WTC11 (cell line): ENCODE measurements around the gene HAGHL. TPM values are rescaled to one million over a fixed set of nuclear protein-coding genes. Genes with fewer than 3 reads are reported as not detected.
A peak's percentile ranks its signal among the peaks of the same experiment; 100 is the strongest.

ENCODE experiments used
- ATAC-seq: fragments of 200-7000 bp; cut with Tn5 transposase; 2 replicates; pipeline ENCODE4 v1.10.0; 2021; ENCODE audit warnings: mild to moderate bottlenecking, moderate library complexity
- CTCF ChIA-PET: fragments of 300-600 bp; sonication (Branson Sonifier 250); formaldehyde crosslinking; loops from one replicate; lab custom pipeline; 2021; ENCODE audit warnings: antibody characterized with exemption; lab: Charles Lee
- POLR2A ChIA-PET: fragments of 350-600 bp; sonication (Branson Sonifier 250); formaldehyde crosslinking; loops from one replicate; lab custom pipeline; 2021; ENCODE audit warnings: antibody characterized with exemption; lab: Charles Lee
- DNase-seq: peaks from one replicate; pipeline ENCODE4 v3.0.0; 2021; ENCODE audit warnings: low spot score
- H3K27ac Mint-ChIP-seq: 2 replicates; pipeline ENCODE4 v1.8.0; 2021; ENCODE audit warnings: mixed read lengths
- H3K27me3 Mint-ChIP-seq: 2 replicates; pipeline ENCODE4 v1.8.0; 2021; ENCODE audit warnings: low read depth, mild to moderate bottlenecking, moderate library complexity, mixed read lengths
- H3K36me3 Mint-ChIP-seq: 2 replicates; pipeline ENCODE4 v1.8.0; 2021; ENCODE audit warnings: mixed read lengths
- H3K4me1 Mint-ChIP-seq: 2 replicates; pipeline ENCODE4 v1.8.0; 2022; ENCODE audit warnings: mixed read lengths
- H3K4me3 Mint-ChIP-seq: 2 replicates; pipeline ENCODE4 v1.8.0; 2021; ENCODE audit warnings: mild to moderate bottlenecking, moderate library complexity, mixed read lengths
- H3K9me3 Mint-ChIP-seq: 2 replicates; pipeline ENCODE4 v1.8.0; 2021; ENCODE audit warnings: mixed read lengths
- AR ChIP-seq: fragments of 250-450 bp; sonication (Bioruptor Pico); IDR thresholded peaks from 2 replicates; pipeline ENCODE4 v1.9.0; 2021; ENCODE audit warnings: mild to moderate bottlenecking
- ATF3 ChIP-seq: sonication (generic); formaldehyde crosslinking; conservative IDR thresholded peaks from 2 replicates; pipeline ENCODE4 v1.8.1; 2022; ENCODE audit warnings: mild to moderate bottlenecking, missing genetic modification reagents
- CBFB ChIP-seq: sonication (generic); formaldehyde crosslinking; IDR thresholded peaks from 2 replicates; pipeline ENCODE4 v1.8.1; 2022; ENCODE audit warnings: mild to moderate bottlenecking, low read depth, missing genetic modification reagents
- E2F5 ChIP-seq: sonication (generic); formaldehyde crosslinking; IDR thresholded peaks from 2 replicates; pipeline ENCODE4 v1.8.1; 2022; ENCODE audit warnings: mild to moderate bottlenecking, moderate library complexity, missing genetic modification reagents
- ERG ChIP-seq: fragments of 250-450 bp; sonication (Bioruptor Pico); IDR thresholded peaks from 2 replicates; pipeline ENCODE4 v1.8.0; 2021; ENCODE audit warnings: mild to moderate bottlenecking
- ESRRA ChIP-seq: sonication (generic); formaldehyde crosslinking; IDR thresholded peaks from 2 replicates; pipeline ENCODE4 v1.8.1; 2022; ENCODE audit warnings: mild to moderate bottlenecking, missing genetic modification reagents, borderline replicate concordance
- FOXP1 ChIP-seq: sonication (generic); formaldehyde crosslinking; IDR thresholded peaks from 2 replicates; pipeline ENCODE4 v1.8.0; 2022; ENCODE audit warnings: missing genetic modification reagents, mild to moderate bottlenecking, moderate library complexity, borderline replicate concordance
- KAT7 ChIP-seq: sonication (generic); formaldehyde crosslinking; IDR thresholded peaks from 2 replicates; pipeline ENCODE4 v1.8.1; 2023; ENCODE audit warnings: missing genetic modification reagents, mild to moderate bottlenecking, borderline replicate concordance
- NFE2L1 ChIP-seq: sonication (generic); formaldehyde crosslinking; IDR thresholded peaks from 2 replicates; pipeline ENCODE4 v1.8.1; 2023; ENCODE audit warnings: missing genetic modification reagents
- NR1H2 ChIP-seq: sonication (generic); formaldehyde crosslinking; IDR thresholded peaks from 2 replicates; pipeline ENCODE4 v1.9.0; 2021; ENCODE audit warnings: mild to moderate bottlenecking, moderate library complexity, missing genetic modification reagents
- NR2C2 ChIP-seq: sonication (generic); formaldehyde crosslinking; IDR thresholded peaks from 2 replicates; pipeline ENCODE4 v1.8.0; 2022; ENCODE audit warnings: mild to moderate bottlenecking, missing genetic modification reagents
- RORB ChIP-seq: fragments of 250-450 bp; sonication (Bioruptor Pico); IDR thresholded peaks from 2 replicates; pipeline ENCODE4 v1.9.0; 2021; ENCODE audit warnings: mild to moderate bottlenecking
- SMAD4 ChIP-seq: sonication (generic); formaldehyde crosslinking; IDR thresholded peaks from 2 replicates; pipeline ENCODE4 v1.8.0; 2022; ENCODE audit warnings: mild to moderate bottlenecking, missing genetic modification reagents
- TEAD1 ChIP-seq: sonication (generic); formaldehyde crosslinking; IDR thresholded peaks from 2 replicates; pipeline ENCODE4 v1.8.0; 2022; ENCODE audit warnings: mild to moderate bottlenecking, missing genetic modification reagents
- TEAD4 ChIP-seq: sonication (generic); formaldehyde crosslinking; IDR thresholded peaks from 2 replicates; pipeline ENCODE4 v1.8.0; 2022; ENCODE audit warnings: mild to moderate bottlenecking, missing genetic modification reagents
- ZNF281 ChIP-seq: sonication (generic); formaldehyde crosslinking; IDR thresholded peaks from 2 replicates; pipeline ENCODE4 v1.8.0; 2023; ENCODE audit warnings: mild to moderate bottlenecking, missing genetic modification reagents
- ZNF416 ChIP-seq: fragments of 250-450 bp; sonication (Bioruptor Pico); IDR thresholded peaks from 2 replicates; pipeline ENCODE4 v1.9.0; 2021; ENCODE audit warnings: mild to moderate bottlenecking, inconsistent platforms
- ZNF425 ChIP-seq: fragments of 250-450 bp; sonication (Bioruptor Pico); conservative IDR thresholded peaks from 2 replicates; pipeline ENCODE4 v1.9.0; 2021; ENCODE audit warnings: mild to moderate bottlenecking
- ZNF512 ChIP-seq: sonication (generic); formaldehyde crosslinking; IDR thresholded peaks from 2 replicates; pipeline ENCODE4 v1.8.1; 2022; ENCODE audit warnings: missing genetic modification reagents, borderline replicate concordance
- total RNA-seq: library from RNA; stranded (reverse); gene quantifications from 3 replicates; pipeline ENCODE4 v1.2.3, GENCODE V29; 2021

The HAGHL gene
- total RNA-seq, 1 experiment from 2014 or later = 41.7 TPM

GRCh38 chr16:684071-684794, 42.7 kb upstream of the HAGHL start, which contains the start of gene JMJD8 (continued):
- peak; percentile 69; the same call in 1 of the 2 replicates for TF ChIP-seq E2F5 (CRISPR knock-in tag)
- TF ChIP-seq NFE2L1 = peak; percentile 57; the same call in 1 of the 2 replicates
- no peak for TF ChIP-seq NR1H2 (CRISPR knock-in tag)
- TF ChIP-seq FOXP1 (CRISPR knock-in tag) = peak; percentile 57; the same call in 1 of the 2 replicates

GRCh38 chr16:684961-685696, 41.8 kb upstream of the HAGHL start:
- no peak overlapping the region for H3K4me3 Mint-ChIP-seq
- H3K9me3 Mint-ChIP-seq = no peaks in the 10 kb centered on the region
- no peak for TF ChIP-seq ZNF425
- TF ChIP-seq ZNF416 = no peak
- no peak for TF ChIP-seq TEAD1 (CRISPR knock-in tag)
- TF ChIP-seq CBFB (CRISPR knock-in tag) = no peak
- no peak for TF ChIP-seq TEAD4
- no peak for TF ChIP-seq ERG
- no peak for TF ChIP-seq ZNF281 (CRISPR knock-in tag)
- no peak for TF ChIP-seq KAT7
- TF ChIP-seq NR2C2 (CRISPR knock-in tag) = no peak
- TF ChIP-seq E2F5 (CRISPR knock-in tag) = no peak
- no peak for TF ChIP-seq AR
- no peak for TF ChIP-seq RORB (CRISPR knock-in tag)
- no peak for TF ChIP-seq NFE2L1
- TF ChIP-seq SMAD4 (CRISPR knock-in tag) = no peak
- no peak for TF ChIP-seq ESRRA (CRISPR knock-in tag)
- TF ChIP-seq ZNF512 (CRISPR knock-in tag) = no peak
- no peak for TF ChIP-seq ATF3
- no peak overlapping the region for H3K27ac Mint-ChIP-seq
- DNase-seq = no peak
- ATAC-seq = no peak
- no peaks in the 10 kb centered on the region for H3K27me3 Mint-ChIP-seq
- peaks cover 20% of the 10 kb centered on the region for H3K4me1 Mint-ChIP-seq
- H3K36me3 Mint-ChIP-seq = peaks cover 25% of the 10 kb centered on the region
- CTCF ChIA-PET = interaction anchor here (0.6 to 1.7 kb wide), 5 partner anchors 10 to 110 kb away, joined by 3 to 8 read pairs (median 3); partner anchors contain the start of gene RHBDL1
- POLR2A ChIA-PET = interaction anchor here (1.6 kb wide), 1 partner anchor 10 kb away, joined by 6 read pairs; no protein-coding TSS in a partner anchor
